Gastroesophageal sphincter (tissue), 4 donors: Measurements from ENCODE around the gene CDR2. TPM values are rescaled to one million over a fixed set of nuclear protein-coding genes. Genes with fewer than 3 reads are reported as not detected.
"Not testable (repeated sequence)": the region's sequence is repeated elsewhere in the genome, so short reads cannot be mapped to it uniquely, and the experiment has no call there.

Source experiments
- ATAC-seq: fragments of 150-250 bp; one replicate; pipeline ENCODE4 v1.9.1; 2016; ENCODE audit warnings: mild to moderate bottlenecking, moderate library complexity
- H3K27ac ChIP-seq, 4 donors: fragments of 200-600 bp; sonication (generic) in 3 of 4; 1 replicate in 3 of 4; 2 replicates in 1 of 4; pipeline ENCODE4 v1.5.1; 2016 to 2019
- H3K27me3 ChIP-seq: fragments of 200-600 bp; sonication (generic); one replicate; pipeline ENCODE4 v1.5.1; 2019
- H3K36me3 ChIP-seq, 2 donors: fragments of 200-600 bp; sonication (generic); one replicate each; pipeline ENCODE4 v1.5.1; 2019; ENCODE audit warnings: control low read depth in 1 of 2
- H3K4me1 ChIP-seq, 3 donors: fragments of 200-600 bp; sonication (generic); 1 replicate in 2 of 3; 2 replicates in 1 of 3; pipeline ENCODE4 v1.5.1; 2016 to 2019; ENCODE audit warnings: control low read depth in 2 of 3
- H3K4me3 ChIP-seq, 2 donors: fragments of 200-600 bp; sonication (generic); one replicate each; pipeline ENCODE4 v1.5.1; 2019; ENCODE audit warnings: mild to moderate bottlenecking in 1 of 2, moderate library complexity in 1 of 2
- H3K9me3 ChIP-seq, 3 donors: fragments of 200-600 bp; sonication (generic); one replicate each; pipeline ENCODE4 v1.5.1; 2017 to 2019; ENCODE audit warnings: control low read depth in 2 of 3
- CTCF ChIP-seq, 4 experiments: fragments of 200-600 bp in 2 of 4; fragments of 450-650 bp in 2 of 4; sonication (generic) in 1 of 4; IDR thresholded peaks; one replicate each; pipeline ENCODE4 v1.5.1; 2017 to 2019; ENCODE audit warnings: antibody characterized with exemption in 4 of 4, mild to moderate bottlenecking in 2 of 4, moderate library complexity in 2 of 4
- EP300 ChIP-seq: sonication (generic); formaldehyde crosslinking; IDR thresholded peaks from one replicate; pipeline ENCODE4 v1.6.1; 2017; ENCODE audit warnings: antibody characterized with exemption, mild to moderate bottlenecking
- POLR2A ChIP-seq, 2 donors: fragments of 450-650 bp; IDR thresholded peaks; one replicate each; pipeline ENCODE4 v1.6.1; 2017; ENCODE audit warnings: antibody characterized with exemption in 2 of 2, mild to moderate bottlenecking in 2 of 2, moderate library complexity in 1 of 2
- POLR2AphosphoS5 ChIP-seq: sonication (generic); formaldehyde crosslinking; IDR thresholded peaks from one replicate; pipeline ENCODE4 v1.6.1; 2017; ENCODE audit warnings: antibody characterized with exemption
- WGBS, 2 donors: methylation state at CpG; one replicate each; pipeline ENCODE4 v1.1.5; 2018; ENCODE audit warnings: low coverage in 1 of 2; 5-methylcytosine and 5-hydroxymethylcytosine counted together
- total RNA-seq, 4 donors: library from RNA; depleted of rRNA; stranded (reverse); fragments of >200 nt; gene quantifications; one replicate each; pipeline ENCODE4 v1.1.0, GENCODE V29; 2016

CDR2 gene
- total RNA-seq, 4 donors from 2014 or later, result 36.1 to 48.3 (median 41.7) TPM

- WGBS, 2 donors, result no CpG with 5 or more reads among the region's 4 CpGs
- Histone ChIP-seq H3K4me3 (no peak overlapping the region), H3K9me3 (no peaks in the 10 kb centered on the region), H3K4me1 (peaks cover 0 to 18% (median 0%) of the 10 kb centered on the region in 3 donors), H3K27me3 (no peaks in the 10 kb centered on the region), H3K36me3 (peaks cover 0 to 74% of the 10 kb centered on the region in 2 donors), H3K27ac (no peak overlapping the region)
- TF ChIP-seq POLR2AphosphoS5 (no peak), CTCF (IDR thresholded peaks at IDR 0.05) (no peak), POLR2A (IDR thresholded peaks at IDR 0.05) (no peak), EP300 (no peak)
- no peak for ATAC-seq
Observed at GRCh38 chr16:22304411-22304810, 70.0 kb downstream of the CDR2 start.

- ATAC-seq, result no peak
- Histone ChIP-seq H3K27me3 (no peaks in the 10 kb centered on the region), H3K4me3 (no peak overlapping the region), H3K9me3 (no peaks in the 10 kb centered on the region), H3K4me1 (peaks cover 0 to 32% (median 5%) of the 10 kb centered on the region in 3 donors), H3K36me3 (peaks cover 0 to 59% of the 10 kb centered on the region in 2 donors), H3K27ac (no peak overlapping the region)
- WGBS, 2 donors, result 88 to 100% methylated on average over 5 to 8 of the region's 12 CpGs
- TF ChIP-seq EP300, result no peak
- TF ChIP-seq POLR2A (IDR thresholded peaks at IDR 0.05), result no peak
- TF ChIP-seq POLR2AphosphoS5, result no peak
Observed at GRCh38 chr16:22302776-22303363, 71.5 kb downstream of the CDR2 start.

GRCh38 chr16:22301423-22301822, 73.0 kb downstream of the CDR2 start:
- WGBS, 2 donors, result 88 to 100% methylated on average over 2 to 6 of the region's 7 CpGs
- H3K27me3 ChIP-seq, H3K27ac ChIP-seq: not testable (repeated sequence)

GRCh38 chr16:22300427-22301071, 73.9 kb downstream of the CDR2 start:
- Histone ChIP-seq H3K27ac (peak overlapping the region in 2 of 4 donors; percentile 0 to 48), H3K9me3 (no peaks in the 10 kb centered on the region), H3K4me1 (peaks cover 0 to 39% (median 5%) of the 10 kb centered on the region in 3 donors), H3K4me3 (no peak overlapping the region), H3K27me3 (no peaks in the 10 kb centered on the region), H3K36me3 (peaks cover 0 to 36% of the 10 kb centered on the region in 2 donors)
- TF ChIP-seq EP300, result no peak
- TF ChIP-seq CTCF (IDR thresholded peaks at IDR 0.05), result peak in 3 of 4 experiments; percentile 35 to 74 (median 57)
- TF ChIP-seq POLR2A (IDR thresholded peaks at IDR 0.05), result no peak
- TF ChIP-seq POLR2AphosphoS5, result no peak
- ATAC-seq, result no peak
- 21 to 37% methylated on average over 4 to 7 of the region's 8 CpGs for WGBS, 2 donors

More at GRCh38 chr16:22301423-22301822, 73.0 kb downstream of the CDR2 start:
- H3K36me3 ChIP-seq, result peaks cover 0 to 45% of the 10 kb centered on the region in 2 donors
- ATAC-seq, H3K4me3 ChIP-seq, H3K9me3 ChIP-seq: not testable (repeated sequence)
- peaks cover 0 to 35% (median 5%) of the 10 kb centered on the region in 3 donors for H3K4me1 ChIP-seq

- Histone ChIP-seq H3K4me3 (no peak overlapping the region), H3K36me3 (peaks cover 0 to 21% of the 10 kb centered on the region in 2 donors), H3K27me3 (no peaks in the 10 kb centered on the region), H3K27ac (peak overlapping the region; percentile 85 to 97 (median 96)), H3K9me3 (no peaks in the 10 kb centered on the region), H3K4me1 (peaks cover 0 to 39% (median 5%) of the 10 kb centered on the region in 3 donors)
- ATAC-seq, result no peak
- TF ChIP-seq POLR2A (IDR thresholded peaks at IDR 0.05), result no peak
- 82% methylated on average over 1 of the region's 1 CpG; no CpG with 5 or more reads in 1 of the 2 donors for WGBS, 2 donors
Observed at GRCh38 chr16:22299036-22299435, 75.4 kb downstream of the CDR2 start.

GRCh38 chr16:22297871-22298733, 76.3 kb downstream of the CDR2 start:
- Histone ChIP-seq H3K9me3 (no peaks in the 10 kb centered on the region), H3K27me3 (no peaks in the 10 kb centered on the region), H3K4me3 (peak overlapping the region; percentile 91 to 94), H3K27ac (peak overlapping the region; percentile 85 to 97 (median 96)), H3K36me3 (peaks cover 0 to 14% of the 10 kb centered on the region in 2 donors), H3K4me1 (peaks cover 0 to 39% (median 5%) of the 10 kb centered on the region in 3 donors)
- peak; percentile 30 for ATAC-seq
- 0 to 1% methylated on average over 7 to 15 of the region's 39 CpGs for WGBS, 2 donors
- TF ChIP-seq POLR2A (IDR thresholded peaks at IDR 0.05), result peak; percentile 20 to 24
- TF ChIP-seq EP300, result no peak
- TF ChIP-seq POLR2AphosphoS5, result peak; percentile 80
- peak in 2 of 4 experiments; percentile 12 to 15 for TF ChIP-seq CTCF (IDR thresholded peaks at IDR 0.05)
